Upper lobe of left lung (tissue), 6 donors: ENCODE measurements around the gene CDK13. TPM values are rescaled to one million over a fixed set of nuclear protein-coding genes. Genes with fewer than 3 reads are reported as not detected.

Experiments
- ATAC-seq, 2 donors: fragments of 200-7000 bp; cut with Tn5 transposase; one replicate each; pipeline ENCODE4 v1.9.1; 2022; ENCODE audit warnings: mild to moderate bottlenecking in 2 of 2, moderate library complexity in 2 of 2; ENCODE audit not compliant: low FRiP score in 2 of 2
- DNase-seq, 2 donors: peaks; one replicate each; pipeline ENCODE4 v3.0.0-alpha.2; 2019 to 2020
- H3K27ac ChIP-seq, 4 donors: fragments of 200-600 bp; sonication (generic); one replicate each; pipeline ENCODE4 v1.5.1; 2016 to 2019
- H3K27me3 ChIP-seq, 4 donors: fragments of 200-600 bp; sonication (generic); one replicate each; pipeline ENCODE4 v1.5.1; 2017 to 2019
- H3K36me3 ChIP-seq, 4 donors: fragments of 200-600 bp; sonication (generic); one replicate each; pipeline ENCODE4 v1.5.1; 2016 to 2019
- H3K4me1 ChIP-seq, 4 donors: fragments of 200-600 bp; sonication (generic); one replicate each; pipeline ENCODE4 v1.5.1; 2018 to 2019
- H3K4me3 ChIP-seq, 4 donors: fragments of 200-600 bp; sonication (generic); one replicate each; pipeline ENCODE4 v1.5.1; 2017 to 2019; ENCODE audit warnings: mild to moderate bottlenecking in 2 of 4, moderate library complexity in 1 of 4
- H3K9me3 ChIP-seq, 4 donors: fragments of 200-600 bp; sonication (generic); one replicate each; pipeline ENCODE4 v1.5.1; 2018 to 2019
- CTCF ChIP-seq, 6 experiments: fragments of 450-650 bp in 4 of 6; fragments of 200-600 bp in 2 of 6; sonication (generic) in 2 of 6; IDR thresholded peaks; one replicate each; pipeline ENCODE4 v1.5.1; 2016 to 2019; ENCODE audit warnings: antibody characterized with exemption in 6 of 6
- EP300 ChIP-seq, 4 donors: sonication (generic); formaldehyde crosslinking; IDR thresholded peaks; one replicate each; pipeline ENCODE4 v1.5.1; 2017; ENCODE audit warnings: antibody characterized with exemption in 4 of 4, control low read depth in 2 of 4
- POLR2A ChIP-seq, 4 donors: fragments of 450-650 bp; IDR thresholded peaks; one replicate each; pipeline ENCODE4 v1.5.1; 2016 to 2017; ENCODE audit warnings: antibody characterized with exemption in 4 of 4, mild to moderate bottlenecking in 2 of 4
- POLR2AphosphoS5 ChIP-seq, 2 donors: sonication (generic); formaldehyde crosslinking; IDR thresholded peaks; one replicate each; pipeline ENCODE4 v1.5.1; 2017; ENCODE audit warnings: antibody characterized with exemption in 2 of 2
- WGBS, 2 donors: methylation state at CpG; one replicate each; pipeline ENCODE4 v1.1.5; 2017 to 2018; 5-methylcytosine and 5-hydroxymethylcytosine counted together
- total RNA-seq, 6 donors: library from RNA; depleted of rRNA in 4 of 6; stranded (reverse); fragments of >200 nt in 4 of 6; gene quantifications; one replicate each; pipeline versions ENCODE4 v1.1.0 to v1.2.1, GENCODE V29; 2016 to 2021
- donor health status: DM: no; HTN: no; CAD: no; lungs with moderate emphysema.
- donor health status: DM: no; HTN: yes; CAD: no; lungs with severe emphysema.

CDK13 gene
- total RNA-seq, 6 donors from 2014 or later = 39.0 to 145 (median 77.3) TPM

GRCh38 chr7:40024841-40025240 lies 74.8 kb downstream of the CDK13 start:
- TF ChIP-seq POLR2A (IDR thresholded peaks at IDR 0.05) (no peak), CTCF (IDR thresholded peaks at IDR 0.05) (no peak), EP300 (IDR thresholded peaks at IDR 0.05) (no peak), POLR2AphosphoS5 (IDR thresholded peaks at IDR 0.05) (no peak)
- 98 to 100% methylated on average over 3 of the region's 3 CpGs for WGBS, 2 donors
- Histone ChIP-seq H3K36me3 (peaks cover 0 to 13% (median 1%) of the 10 kb centered on the region in 4 donors), H3K27me3 (no peaks in the 10 kb centered on the region), H3K9me3 (no peaks in the 10 kb centered on the region), H3K4me1 (no peaks in the 10 kb centered on the region), H3K27ac (no peak overlapping the region), H3K4me3 (no peak overlapping the region)
- ATAC-seq (no peak), DNase-seq (no peak)

- H3K4me1 ChIP-seq = no peaks in the 10 kb centered on the region
- H3K4me3 ChIP-seq = no peak overlapping the region
- WGBS, 2 donors = 94 to 97% methylated on average over 4 of the region's 4 CpGs
- no peaks in the 10 kb centered on the region for H3K27me3 ChIP-seq
- H3K36me3 ChIP-seq = peaks cover 0 to 14% (median 1%) of the 10 kb centered on the region in 4 donors
- TF ChIP-seq CTCF (IDR thresholded peaks at IDR 0.05) (no peak), EP300 (IDR thresholded peaks at IDR 0.05) (no peak), POLR2AphosphoS5 (IDR thresholded peaks at IDR 0.05) (no peak), POLR2A (IDR thresholded peaks at IDR 0.05) (no peak)
- ATAC-seq = no peak
- no peaks in the 10 kb centered on the region for H3K9me3 ChIP-seq
- DNase-seq = no peak
- H3K27ac ChIP-seq = no peak overlapping the region
These were observed 77.5 kb downstream of the CDK13 start for GRCh38 chr7:40027545-40027944.

- ATAC-seq (no peak), DNase-seq (no peak)
- no peak for TF ChIP-seq EP300 (IDR thresholded peaks at IDR 0.05)
- no peak for TF ChIP-seq POLR2A (IDR thresholded peaks at IDR 0.05)
- TF ChIP-seq POLR2AphosphoS5 (IDR thresholded peaks at IDR 0.05) = no peak
- TF ChIP-seq CTCF (IDR thresholded peaks at IDR 0.05) = no peak
- no peak overlapping the region for H3K4me3 ChIP-seq
- H3K9me3 ChIP-seq = no peaks in the 10 kb centered on the region
- H3K36me3 ChIP-seq = peaks cover 0 to 11% (median 0%) of the 10 kb centered on the region in 4 donors
- no peaks in the 10 kb centered on the region for H3K27me3 ChIP-seq
- H3K27ac ChIP-seq = no peak overlapping the region
- H3K4me1 ChIP-seq = no peaks in the 10 kb centered on the region
- 82 to 90% methylated on average over 1 of the region's 1 CpG for WGBS, 2 donors
These were observed 83.8 kb downstream of the CDK13 start for GRCh38 chr7:40033826-40034225.

GRCh38 chr7:40041456-40041855 lies 91.4 kb downstream of the CDK13 start:
- no peak for ATAC-seq

More at GRCh38 chr7:40041456-40041855, 91.4 kb downstream of the CDK13 start:
- DNase-seq = no peak
- Histone ChIP-seq H3K36me3 (peaks cover 0 to 8% (median 0%) of the 10 kb centered on the region in 4 donors), H3K9me3 (no peaks in the 10 kb centered on the region), H3K4me3 (no peak overlapping the region), H3K4me1 (no peaks in the 10 kb centered on the region), H3K27me3 (no peaks in the 10 kb centered on the region), H3K27ac (no peak overlapping the region)
- 84 to 90% methylated on average over 2 of the region's 2 CpGs for WGBS, 2 donors
- no peak for TF ChIP-seq CTCF (IDR thresholded peaks at IDR 0.05)
- no peak for TF ChIP-seq POLR2AphosphoS5 (IDR thresholded peaks at IDR 0.05)
- no peak for TF ChIP-seq POLR2A (IDR thresholded peaks at IDR 0.05)
- TF ChIP-seq EP300 (IDR thresholded peaks at IDR 0.05) = no peak
